ENCODE results near the gene CDKN2B.
"Not testable (repeated sequence)": the region's sequence is repeated elsewhere in the genome, so short reads cannot be mapped to it uniquely, and the experiment has no call there.

- not testable (repeated sequence) for TF ChIP-seq CTCF (IDR thresholded peaks at IDR 0.05 in 4 of 5, conservative IDR thresholded peaks at IDR 0.05 in 1 of 5); POLR2A (IDR thresholded peaks at IDR 0.05)
These were observed 48.9 kb upstream of the CDKN2B start for GRCh38 chr9:22057972-22058371.
